T-helper 2 cell (primary cell): ENCODE data around the gene LUM.

Source experiments
- DNase-seq, 5 experiments: peaks; one replicate each; pipeline versions ENCODE4 v3.0.0 to v3.0.0-alpha.2; 2012 to 2022
- total RNA-seq, 2 donors: gene quantifications; one replicate each; lab custom pipeline; 2026; lab: John Stamatoyannopoulos, UW

LUM gene
- 0 to 0.40 reads per million in 2 donors for total RNA-seq

GRCh38 chr12:91111366-91112325, at the start of gene LUM:
Gene LUM, minus strand, starts transcription at chr12:91111494. Its CDS starts 2,515 bp downstream, at chr12:91108979.
- no peak for DNase-seq

- no peak for DNase-seq
Observed at GRCh38 chr12:91161009-91161408, 49.7 kb upstream of the LUM start.

- DNase-seq: no peak
Observed at GRCh38 chr12:91155990-91156389, 44.7 kb upstream of the LUM start.

- no peak for DNase-seq
Observed at GRCh38 chr12:91154131-91154530, 42.8 kb upstream of the LUM start.

GRCh38 chr12:91144053-91144452, 32.8 kb upstream of the LUM start:
- no peak for DNase-seq

- no peak for DNase-seq
Observed at GRCh38 chr12:91143206-91143605, 31.9 kb upstream of the LUM start.

- DNase-seq: no peak
Observed at GRCh38 chr12:91142221-91142631, 30.9 kb upstream of the LUM start.

GRCh38 chr12:91140026-91140931, 29.0 kb upstream of the LUM start:
- no peak for DNase-seq

- DNase-seq: no peak
Observed at GRCh38 chr12:91139286-91139685, 28.0 kb upstream of the LUM start.

- DNase-seq: no peak
Observed at GRCh38 chr12:91138337-91138920, 27.1 kb upstream of the LUM start.

- DNase-seq: no peak
Observed at GRCh38 chr12:91133871-91134270, 22.6 kb upstream of the LUM start.

GRCh38 chr12:91129662-91130362, 18.5 kb upstream of the LUM start:
- no peak for DNase-seq

- DNase-seq: no peak
Observed at GRCh38 chr12:91127751-91128150, 16.5 kb upstream of the LUM start.

GRCh38 chr12:91127306-91127705, 16.0 kb upstream of the LUM start:
- DNase-seq: no peak

GRCh38 chr12:91126516-91126915, 15.2 kb upstream of the LUM start:
- no peak for DNase-seq

GRCh38 chr12:91123236-91123916, 12.1 kb upstream of the LUM start:
- DNase-seq: no peak

- no peak for DNase-seq
Observed at GRCh38 chr12:91120781-91121180, 9.5 kb upstream of the LUM start.

GRCh38 chr12:91119089-91119488, 7.8 kb upstream of the LUM start:
- no peak for DNase-seq

GRCh38 chr12:91113621-91114020, 2.3 kb upstream of the LUM start:
- DNase-seq: no peak

- DNase-seq: no peak
Observed at GRCh38 chr12:91110311-91110924, 876 bp downstream of the LUM start.
